ENCODE data around the gene SLC30A1. TPM values are rescaled to one million over a fixed set of nuclear protein-coding genes. Genes with fewer than 3 reads are reported as not detected.
"Not testable (repeated sequence)": the region's sequence is repeated elsewhere in the genome, so short reads cannot be mapped to it uniquely, and the experiment has no call there.

Gene SLC30A1
- total RNA-seq, 1 donor from 2014 or later, result 14.1 TPM

GRCh38 chr1:211581526-211581925 is 2.6 kb upstream of the SLC30A1 start:
- no peak for ATAC-seq

GRCh38 chr1:211580303-211580687 is 1.3 kb upstream of the SLC30A1 start:
- no peak for ATAC-seq

GRCh38 chr1:211579440-211580302 is 710 bp upstream of the SLC30A1 start:
- peak; percentile 60 for ATAC-seq

- ATAC-seq, result peak; percentile 65
These were observed 932 bp downstream of the SLC30A1 start for GRCh38 chr1:211577819-211578639.

GRCh38 chr1:211577277-211577818 is 1.6 kb downstream of the SLC30A1 start:
- no peak for ATAC-seq

- ATAC-seq, result no peak
These were observed 2.2 kb downstream of the SLC30A1 start for GRCh38 chr1:211576717-211577116.

- no peak for ATAC-seq
These were observed 4.3 kb downstream of the SLC30A1 start for GRCh38 chr1:211574705-211575104.

GRCh38 chr1:211571998-211572397 is 7.0 kb downstream of the SLC30A1 start:
- no peak for ATAC-seq

- ATAC-seq, result not testable (repeated sequence)
These were observed 8.6 kb downstream of the SLC30A1 start for GRCh38 chr1:211570378-211570777.

GRCh38 chr1:211566431-211567025 is 12.4 kb downstream of the SLC30A1 start:
- no peak for ATAC-seq

GRCh38 chr1:211564084-211564483 is 14.9 kb downstream of the SLC30A1 start:
- ATAC-seq, result no peak

- no peak for ATAC-seq
These were observed 19.5 kb downstream of the SLC30A1 start for GRCh38 chr1:211559222-211560010.

GRCh38 chr1:211557894-211558625 is 20.9 kb downstream of the SLC30A1 start:
- ATAC-seq, result no peak

- ATAC-seq, result no peak
These were observed 25.4 kb downstream of the SLC30A1 start for GRCh38 chr1:211553549-211553948.

- peak; percentile 46 for ATAC-seq
These were observed 27.1 kb downstream of the SLC30A1 start for GRCh38 chr1:211551638-211552460.

GRCh38 chr1:211549092-211549711 is 29.8 kb downstream of the SLC30A1 start:
- ATAC-seq, result no peak

- peak; percentile 80 for ATAC-seq
These were observed 30.5 kb downstream of the SLC30A1 start for GRCh38 chr1:211548321-211549091.

- no peak for ATAC-seq
These were observed 31.3 kb downstream of the SLC30A1 start for GRCh38 chr1:211547710-211548109.

GRCh38 chr1:211546543-211546942 is 32.4 kb downstream of the SLC30A1 start:
- no peak for ATAC-seq
